ENCODE measurements around the gene TRPM2. TPM values are rescaled to one million over a fixed set of nuclear protein-coding genes. Genes with fewer than 3 reads are reported as not detected.
A peak's percentile ranks its signal among the peaks of the same experiment; 100 is the strongest.

The TRPM2 gene
- total RNA-seq, 2 donors from 2014 or later: 10.7 to 25.6 TPM

GRCh38 chr21:44364151-44365053, 11.0 kb downstream of the TRPM2 start:
- H3K27ac Mint-ChIP-seq: no peak overlapping the region

GRCh38 chr21:44365251-44365966, 12.0 kb downstream of the TRPM2 start:
- Mint-ChIP-seq H3K4me1 (no peaks in the 10 kb centered on the region), H3K27me3 (no peaks in the 10 kb centered on the region), H3K36me3 (ENCODE audit: low read depth) (peaks cover 23% of the 10 kb centered on the region), H3K27ac (no peak overlapping the region), H3K9me3 (peaks cover 4% of the 10 kb centered on the region), H3K4me3 (no peak overlapping the region)
- no peak for ATAC-seq (replicated peaks)

More at GRCh38 chr21:44364151-44365053, 11.0 kb downstream of the TRPM2 start:
- Mint-ChIP-seq H3K36me3 (ENCODE audit: low read depth) (peaks cover 23% of the 10 kb centered on the region), H3K9me3 (peaks cover 4% of the 10 kb centered on the region), H3K4me3 (no peak overlapping the region), H3K4me1 (no peaks in the 10 kb centered on the region), H3K27me3 (no peaks in the 10 kb centered on the region)
- ATAC-seq (replicated peaks): no peak

- Mint-ChIP-seq H3K36me3 (ENCODE audit: low read depth) (peaks cover 25% of the 10 kb centered on the region), H3K27ac (no peak overlapping the region), H3K4me3 (no peak overlapping the region), H3K27me3 (no peaks in the 10 kb centered on the region), H3K4me1 (no peaks in the 10 kb centered on the region), H3K9me3 (peaks cover 4% of the 10 kb centered on the region)
- ATAC-seq (replicated peaks): no peak
Observed at GRCh38 chr21:44365967-44366585, 12.7 kb downstream of the TRPM2 start.

- no peak for ATAC-seq (replicated peaks)
Observed at GRCh38 chr21:44366586-44367211, 13.3 kb downstream of the TRPM2 start.

GRCh38 chr21:44368711-44369446, 15.5 kb downstream of the TRPM2 start:
- Mint-ChIP-seq H3K4me1 (peaks cover 4% of the 10 kb centered on the region), H3K4me3 (no peak overlapping the region), H3K9me3 (no peaks in the 10 kb centered on the region), H3K27ac (no peak overlapping the region), H3K27me3 (no peaks in the 10 kb centered on the region), H3K36me3 (ENCODE audit: low read depth) (peaks cover 33% of the 10 kb centered on the region)
- no peak for ATAC-seq (replicated peaks)

More at GRCh38 chr21:44366586-44367211, 13.3 kb downstream of the TRPM2 start:
- H3K27me3 Mint-ChIP-seq: no peaks in the 10 kb centered on the region
- no peak overlapping the region for H3K4me3 Mint-ChIP-seq
- no peak overlapping the region for H3K27ac Mint-ChIP-seq
- peaks cover 4% of the 10 kb centered on the region for H3K4me1 Mint-ChIP-seq
- H3K9me3 Mint-ChIP-seq: peaks cover 4% of the 10 kb centered on the region
- peaks cover 29% of the 10 kb centered on the region for H3K36me3 Mint-ChIP-seq (ENCODE audit: low read depth)

GRCh38 chr21:44370027-44370735, 16.8 kb downstream of the TRPM2 start:
- Mint-ChIP-seq H3K4me1 (peaks cover 7% of the 10 kb centered on the region), H3K4me3 (no peak overlapping the region), H3K9me3 (no peaks in the 10 kb centered on the region), H3K27me3 (no peaks in the 10 kb centered on the region), H3K36me3 (ENCODE audit: low read depth) (peaks cover 39% of the 10 kb centered on the region), H3K27ac (no peak overlapping the region)
- no peak for ATAC-seq (replicated peaks)

- H3K27ac Mint-ChIP-seq: no peak overlapping the region
- no peak for ATAC-seq (replicated peaks)
- H3K9me3 Mint-ChIP-seq: no peaks in the 10 kb centered on the region
- peaks cover 46% of the 10 kb centered on the region for H3K36me3 Mint-ChIP-seq (ENCODE audit: low read depth)
- peaks cover 14% of the 10 kb centered on the region for H3K4me1 Mint-ChIP-seq
- H3K4me3 Mint-ChIP-seq: no peak overlapping the region
- H3K27me3 Mint-ChIP-seq: no peaks in the 10 kb centered on the region
Observed at GRCh38 chr21:44370786-44371410, 17.5 kb downstream of the TRPM2 start.

- peaks cover 53% of the 10 kb centered on the region for H3K36me3 Mint-ChIP-seq (ENCODE audit: low read depth)
- H3K4me1 Mint-ChIP-seq: peaks cover 14% of the 10 kb centered on the region
- H3K9me3 Mint-ChIP-seq: no peaks in the 10 kb centered on the region
- no peak overlapping the region for H3K27ac Mint-ChIP-seq
- no peak for ATAC-seq (replicated peaks)
- no peaks in the 10 kb centered on the region for H3K27me3 Mint-ChIP-seq
- no peak overlapping the region for H3K4me3 Mint-ChIP-seq
Observed at GRCh38 chr21:44371596-44371995, 18.2 kb downstream of the TRPM2 start.

GRCh38 chr21:44372616-44373015, 19.2 kb downstream of the TRPM2 start:
- Mint-ChIP-seq H3K27ac (no peak overlapping the region), H3K4me3 (no peak overlapping the region), H3K27me3 (no peaks in the 10 kb centered on the region), H3K4me1 (peaks cover 14% of the 10 kb centered on the region), H3K36me3 (ENCODE audit: low read depth) (peaks cover 57% of the 10 kb centered on the region), H3K9me3 (no peaks in the 10 kb centered on the region)
- ATAC-seq (replicated peaks): no peak

- Mint-ChIP-seq H3K36me3 (ENCODE audit: low read depth) (peaks cover 64% of the 10 kb centered on the region), H3K4me3 (peak overlapping the region; percentile 33), H3K27ac (peak overlapping the region; percentile 72), H3K9me3 (no peaks in the 10 kb centered on the region), H3K4me1 (peaks cover 14% of the 10 kb centered on the region), H3K27me3 (no peaks in the 10 kb centered on the region)
- ATAC-seq (replicated peaks): no peak
Observed at GRCh38 chr21:44374601-44375280, 21.3 kb downstream of the TRPM2 start.

GRCh38 chr21:44375281-44375651, 21.8 kb downstream of the TRPM2 start:
- Mint-ChIP-seq H3K4me3 (peak overlapping the region; percentile 33), H3K27ac (peak overlapping the region; percentile 72), H3K36me3 (ENCODE audit: low read depth) (peaks cover 68% of the 10 kb centered on the region)

GRCh38 chr21:44375761-44376241, 22.4 kb downstream of the TRPM2 start:
- no peaks in the 10 kb centered on the region for H3K27me3 Mint-ChIP-seq
- ATAC-seq (replicated peaks): no peak
- peak overlapping the region; percentile 33 for H3K4me3 Mint-ChIP-seq
- peaks cover 15% of the 10 kb centered on the region for H3K4me1 Mint-ChIP-seq
- peaks cover 68% of the 10 kb centered on the region for H3K36me3 Mint-ChIP-seq (ENCODE audit: low read depth)
- no peaks in the 10 kb centered on the region for H3K9me3 Mint-ChIP-seq
- H3K27ac Mint-ChIP-seq: peak overlapping the region; percentile 72

More at GRCh38 chr21:44375281-44375651, 21.8 kb downstream of the TRPM2 start:
- Mint-ChIP-seq H3K9me3 (no peaks in the 10 kb centered on the region), H3K4me1 (peaks cover 14% of the 10 kb centered on the region), H3K27me3 (no peaks in the 10 kb centered on the region)
- ATAC-seq (replicated peaks): no peak

Measured in activated T-helper 17 cell treated with anti-CD3 and anti-CD28 coated beads, Interleukin-2, amount 50 U/mL, for 72 hours (primary cell).